CD14-positive monocyte (primary cell): ENCODE measurements around the gene CLCF1. TPM values are rescaled to one million over a fixed set of nuclear protein-coding genes. Genes with fewer than 3 reads are reported as not detected.

Experiments used
- DNase-seq, 3 donors: peaks; one replicate each; pipeline ENCODE4 v3.0.0-alpha.2; 2011 to 2022
- H2AFZ ChIP-seq: 2 replicates; pipeline ENCODE4 v1.6.0; 2012; ENCODE audit warnings: mild to moderate bottlenecking, low read depth, low read length, inconsistent platforms; ENCODE audit not compliant: insufficient read depth, poor library complexity, severe bottlenecking
- H3K27ac ChIP-seq, 2 donors: 1 replicate in 1 of 2; 2 replicates in 1 of 2; pipeline ENCODE4 v1.5.1; 2012 to 2013; ENCODE audit warnings: low read length in 2 of 2, control low read depth in 1 of 2, inconsistent platforms in 1 of 2, low read depth in 1 of 2, mild to moderate bottlenecking in 1 of 2
- H3K27me3 ChIP-seq, 2 donors: one replicate each; pipeline versions ENCODE4 v1.6.0 to v1.6.1; 2011 to 2013; ENCODE audit warnings: low read length in 2 of 2; ENCODE audit not compliant: control insufficient read depth in 2 of 2, insufficient read depth in 2 of 2
- H3K36me3 ChIP-seq, 2 donors: replicated peaks in 1 of 2; 1 replicate in 1 of 2; 2 replicates in 1 of 2; pipeline versions ENCODE4 v1.5.1 to v1.6.1; 2012 to 2013; ENCODE audit warnings: low read length in 2 of 2, control low read depth in 1 of 2, inconsistent platforms in 1 of 2, mild to moderate bottlenecking in 1 of 2; ENCODE audit not compliant: insufficient read depth in 2 of 2, control insufficient read depth in 1 of 2
- H3K4me1 ChIP-seq, 2 donors: 1 replicate in 1 of 2; 2 replicates in 1 of 2; pipeline versions ENCODE4 v1.5.1 to v1.6.1; 2012 to 2013; ENCODE audit warnings: low read length in 2 of 2, control low read depth in 1 of 2, inconsistent platforms in 1 of 2, mild to moderate bottlenecking in 1 of 2, moderate library complexity in 1 of 2; ENCODE audit not compliant: insufficient read depth in 2 of 2, control insufficient read depth in 1 of 2
- H3K4me2 ChIP-seq: replicated peaks from 2 replicates; pipeline ENCODE3; 2012; ENCODE audit warnings: low read length, moderate library complexity, mild to moderate bottlenecking; ENCODE audit not compliant: poor library complexity, severe bottlenecking; ENCODE audit errors: extremely low read depth
- H3K4me3 ChIP-seq, 3 experiments: fragments of 200-600 bp in 1 of 3; sonication (generic) in 1 of 3; replicated peaks in 1 of 3; 1 replicate in 2 of 3; 2 replicates in 1 of 3; pipeline ENCODE4 v1.5.1; 2011 to 2013; ENCODE audit warnings: low read length in 3 of 3, mild to moderate bottlenecking in 3 of 3, control low read depth in 2 of 3, low read depth in 2 of 3, inconsistent platforms in 1 of 3, moderate library complexity in 1 of 3
- H3K79me2 ChIP-seq: 2 replicates; pipeline ENCODE4 v1.6.0; 2012; ENCODE audit warnings: mild to moderate bottlenecking, control low read depth, inconsistent platforms, low read length, moderate library complexity; ENCODE audit not compliant: insufficient read depth
- H3K9ac ChIP-seq: 2 replicates; pipeline ENCODE4 v1.6.0; 2017; ENCODE audit warnings: low read length, mild to moderate bottlenecking; ENCODE audit not compliant: insufficient read depth, poor library complexity, severe bottlenecking
- H3K9me3 ChIP-seq, 2 donors: replicated peaks in 1 of 2; 1 replicate in 1 of 2; 2 replicates in 1 of 2; pipeline versions ENCODE4 v1.5.1 to v1.6.1; 2012 to 2013; ENCODE audit warnings: low read length in 2 of 2, control low read depth in 1 of 2; ENCODE audit not compliant: control insufficient read depth in 1 of 2, insufficient read depth in 1 of 2
- H4K20me1 ChIP-seq: 2 replicates; pipeline ENCODE4 v1.6.0; 2012; ENCODE audit warnings: mild to moderate bottlenecking, low read length, control low read depth, moderate library complexity; ENCODE audit not compliant: insufficient read depth
- H3K27ac Mint-ChIP-seq, 7 donors: one replicate each; pipeline ENCODE4 v1.8.0; 2020; ENCODE audit warnings: mild to moderate bottlenecking in 7 of 7, mixed read lengths in 7 of 7, moderate library complexity in 6 of 7, inconsistent platforms in 2 of 7
- H3K27me3 Mint-ChIP-seq, 3 donors: one replicate each; pipeline ENCODE4 v1.8.0; 2021 to 2022; ENCODE audit warnings: low read depth in 3 of 3, mild to moderate bottlenecking in 3 of 3, mixed read lengths in 3 of 3, moderate library complexity in 3 of 3, inconsistent platforms in 1 of 3
- H3K36me3 Mint-ChIP-seq, 2 donors: one replicate each; pipeline ENCODE4 v1.8.0; 2020; ENCODE audit warnings: mixed read lengths in 2 of 2, inconsistent platforms in 1 of 2, mild to moderate bottlenecking in 1 of 2
- H3K4me1 Mint-ChIP-seq: one replicate; pipeline ENCODE4 v1.8.0; 2020; ENCODE audit warnings: mild to moderate bottlenecking, mixed read lengths
- H3K4me3 Mint-ChIP-seq, 2 donors: one replicate each; pipeline ENCODE4 v1.8.0; 2020; ENCODE audit warnings: mild to moderate bottlenecking in 2 of 2, mixed read lengths in 2 of 2, moderate library complexity in 1 of 2
- H3K9me3 Mint-ChIP-seq, 7 donors: one replicate each; pipeline ENCODE4 v1.8.0; 2020 to 2022; ENCODE audit warnings: mixed read lengths in 7 of 7, mild to moderate bottlenecking in 6 of 7, moderate library complexity in 6 of 7, inconsistent platforms in 2 of 7
- WGBS: methylation state at CpG from one replicate; pipeline ENCODE4 v1.1.5; 2013; ENCODE audit warnings: missing lambda C conversion rate; ENCODE audit not compliant: insufficient coverage; 5-methylcytosine and 5-hydroxymethylcytosine counted together
- intact Hi-C, 2 donors: fragments of 100-400 bp; cut with micrococcal nuclease; formaldehyde crosslinking; loops; one replicate each; pipeline versions ENCODE4 v1.15.0 to v1.15.1; 2023
- polyA plus RNA-seq, 3 donors: library from polyadenylated mRNA; depleted of rRNA in 1 of 3; unstranded in 2 of 3; stranded (reverse) in 1 of 3; fragments of 300-500 nt in 2 of 3; fragments of >200 nt in 1 of 3; fragmentation: Illumina TruSeq in 2 of 3; gene quantifications; 1 replicate in 2 of 3; 2 replicates in 1 of 3; pipeline ENCODE4 v1.2.3, GENCODE V29; 2012 to 2021
- TF ChIP-seq, protein P1 (sequence below): fragments of 200-600 bp; IDR thresholded peaks from one replicate; pipeline ENCODE4 v1.8.0; 2022; ENCODE audit warnings: antibody characterized with exemption, mild to moderate bottlenecking

CLCF1 gene
- polyA plus RNA-seq, 3 donors: 0.44 to 14.8 (median 0.94) TPM

DNA sequence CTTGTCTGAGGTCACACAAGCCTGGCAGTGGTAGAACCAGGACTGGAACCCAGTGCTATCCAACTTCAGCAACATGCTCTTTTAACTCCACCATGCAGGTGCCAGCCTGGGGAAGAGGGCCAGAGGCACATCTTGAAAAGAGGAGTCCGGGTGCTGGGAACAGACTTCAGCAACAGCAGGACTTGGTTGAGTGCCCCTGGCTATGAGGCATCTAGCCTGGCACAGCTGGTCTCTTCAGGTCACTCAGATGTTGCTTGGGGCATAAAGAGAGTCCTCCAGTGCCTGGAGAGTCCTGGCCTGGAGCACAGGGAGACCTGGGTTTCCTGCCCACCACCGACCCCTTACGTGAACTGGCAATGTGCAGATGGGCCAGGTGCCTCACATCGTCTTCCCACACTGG is 5.1 kb upstream of the CLCF1 start:
- Mint-ChIP-seq H3K36me3 (peaks cover 2 to 3% of the 10 kb centered on the region in 2 donors), H3K9me3 (no peaks in the 10 kb centered on the region), H3K27ac (peak overlapping the region in 1 of 7 donors; percentile 30), H3K27me3 (peaks cover 2 to 9% (median 9%) of the 10 kb centered on the region in 3 donors), H3K4me3 (no peak overlapping the region), H3K4me1 (peaks cover 56% of the 10 kb centered on the region)
- 89% methylated on average over 4 of the region's 4 CpGs for WGBS
- H3K36me3 ChIP-seq: no peaks in the 10 kb centered on the region
- H3K27me3 ChIP-seq: no peaks in the 10 kb centered on the region
- H3K27ac ChIP-seq: no peak overlapping the region
- H3K9me3 ChIP-seq: no peaks in the 10 kb centered on the region
- H3K4me3 ChIP-seq: no peak overlapping the region
- H3K9ac ChIP-seq: no peak overlapping the region
- H2AFZ ChIP-seq: no peak overlapping the region
- H4K20me1 ChIP-seq: no peaks in the 10 kb centered on the region
- peaks cover 54 to 59% of the 10 kb centered on the region in 2 donors for H3K4me1 ChIP-seq
- H3K4me2 ChIP-seq: no peak overlapping the region
- peaks cover 4% of the 10 kb centered on the region for H3K79me2 ChIP-seq
- intact Hi-C loops: no loop called here
- TF ChIP-seq, protein P1, sequence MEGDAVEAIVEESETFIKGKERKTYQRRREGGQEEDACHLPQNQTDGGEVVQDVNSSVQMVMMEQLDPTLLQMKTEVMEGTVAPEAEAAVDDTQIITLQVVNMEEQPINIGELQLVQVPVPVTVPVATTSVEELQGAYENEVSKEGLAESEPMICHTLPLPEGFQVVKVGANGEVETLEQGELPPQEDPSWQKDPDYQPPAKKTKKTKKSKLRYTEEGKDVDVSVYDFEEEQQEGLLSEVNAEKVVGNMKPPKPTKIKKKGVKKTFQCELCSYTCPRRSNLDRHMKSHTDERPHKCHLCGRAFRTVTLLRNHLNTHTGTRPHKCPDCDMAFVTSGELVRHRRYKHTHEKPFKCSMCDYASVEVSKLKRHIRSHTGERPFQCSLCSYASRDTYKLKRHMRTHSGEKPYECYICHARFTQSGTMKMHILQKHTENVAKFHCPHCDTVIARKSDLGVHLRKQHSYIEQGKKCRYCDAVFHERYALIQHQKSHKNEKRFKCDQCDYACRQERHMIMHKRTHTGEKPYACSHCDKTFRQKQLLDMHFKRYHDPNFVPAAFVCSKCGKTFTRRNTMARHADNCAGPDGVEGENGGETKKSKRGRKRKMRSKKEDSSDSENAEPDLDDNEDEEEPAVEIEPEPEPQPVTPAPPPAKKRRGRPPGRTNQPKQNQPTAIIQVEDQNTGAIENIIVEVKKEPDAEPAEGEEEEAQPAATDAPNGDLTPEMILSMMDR: no peak
- no peak for DNase-seq

DNA sequence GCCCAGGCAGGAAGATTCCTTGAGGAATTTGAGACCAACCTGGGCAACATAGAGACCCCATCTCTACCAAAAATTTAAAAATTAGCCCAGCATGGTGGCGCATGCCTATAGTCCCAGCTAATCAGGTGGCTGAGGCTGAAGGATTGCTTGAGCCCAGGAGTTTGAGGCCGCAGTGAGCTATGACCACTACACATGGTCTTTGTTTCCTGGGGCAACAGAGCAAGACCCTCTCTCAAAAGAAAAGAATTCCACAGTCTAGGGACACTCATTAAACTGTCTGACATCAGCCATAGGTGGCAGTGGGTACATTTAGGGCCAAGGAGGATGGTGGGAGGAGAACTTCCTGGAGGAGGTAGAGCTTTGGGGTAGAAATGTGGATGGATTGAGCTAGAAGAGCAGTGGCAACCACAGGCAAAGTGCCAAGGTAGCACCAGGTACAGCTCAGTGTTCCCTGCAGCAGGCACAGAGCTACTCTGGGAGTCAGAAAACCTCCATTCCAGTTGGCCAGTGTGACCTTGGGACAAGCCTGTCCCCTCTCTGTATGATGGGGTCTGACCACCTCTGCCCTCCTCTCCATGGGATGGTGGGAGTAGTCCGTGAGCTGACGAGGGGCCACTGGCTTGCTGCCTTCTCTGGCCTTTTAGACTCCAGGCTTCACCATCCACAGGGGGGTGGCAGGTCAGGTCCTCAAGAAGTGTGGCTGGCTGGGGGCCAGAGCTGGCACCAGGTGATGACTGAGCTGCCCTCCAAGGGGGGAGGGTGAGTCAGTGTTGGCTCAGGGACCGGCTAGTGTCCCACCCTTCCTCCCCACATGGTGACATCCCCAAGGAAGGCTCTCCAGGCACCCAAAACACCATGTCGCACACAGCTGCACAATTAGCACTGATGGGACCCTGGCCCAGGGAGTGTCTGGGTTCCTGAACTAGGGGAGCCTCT is 3.7 kb upstream of the CLCF1 start:
- Mint-ChIP-seq H3K36me3 (peaks cover 2 to 3% of the 10 kb centered on the region in 2 donors), H3K9me3 (no peaks in the 10 kb centered on the region), H3K27ac (peak overlapping the region in 1 of 7 donors; percentile 18), H3K4me1 (peaks cover 50% of the 10 kb centered on the region), H3K27me3 (peaks cover 2 to 9% (median 9%) of the 10 kb centered on the region in 3 donors), H3K4me3 (no peak overlapping the region)
- H3K9ac ChIP-seq: no peak overlapping the region
- H3K27ac ChIP-seq: no peak overlapping the region
- no peaks in the 10 kb centered on the region for H3K36me3 ChIP-seq
- no peak for DNase-seq
- H3K4me3 ChIP-seq: no peak overlapping the region
- H3K4me2 ChIP-seq: no peak overlapping the region
- TF ChIP-seq, protein P1: no peak
- no peaks in the 10 kb centered on the region for H3K9me3 ChIP-seq
- H3K27me3 ChIP-seq: no peaks in the 10 kb centered on the region
- 100% methylated on average over 2 of the region's 6 CpGs for WGBS
- intact Hi-C loops: no loop called here
- peaks cover 52 to 60% of the 10 kb centered on the region in 2 donors for H3K4me1 ChIP-seq
- H3K79me2 ChIP-seq: peaks cover 10% of the 10 kb centered on the region
- H2AFZ ChIP-seq: no peak overlapping the region
- no peaks in the 10 kb centered on the region for H4K20me1 ChIP-seq
